Neural progenitor cell (in vitro differentiated cells): ENCODE results near the gene GGT6. TPM values are rescaled to one million over a fixed set of nuclear protein-coding genes. Genes with fewer than 3 reads are reported as not detected.

Experiments
- DNase-seq: peaks from one replicate; pipeline ENCODE4 v3.0.0-alpha.2; 2016; ENCODE audit warnings: low spot score
- H2AFZ ChIP-seq: fragments of 200-600 bp; sonication (generic); replicated peaks from 2 replicates; pipeline ENCODE4 v1.6.1; 2016; ENCODE audit warnings: antibody characterized with exemption
- H3F3A ChIP-seq: fragments of 200-600 bp; sonication (generic); 2 replicates; pipeline ENCODE4 v1.6.1; 2016; ENCODE audit warnings: antibody characterized with exemption, low read depth
- H3K27ac ChIP-seq: fragments of 200-600 bp; sonication (generic); 2 replicates; pipeline ENCODE4 v1.5.1; 2016; ENCODE audit warnings: mild to moderate bottlenecking
- H3K27me3 ChIP-seq: fragments of 200-600 bp; sonication (generic); 2 replicates; pipeline ENCODE4 v1.6.1; 2016; ENCODE audit warnings: mild to moderate bottlenecking, moderate library complexity
- H3K36me3 ChIP-seq: fragments of 200-600 bp; sonication (generic); 2 replicates; pipeline ENCODE4 v1.5.1; 2016
- H3K4me1 ChIP-seq: fragments of 200-600 bp; sonication (generic); 2 replicates; pipeline ENCODE4 v1.6.1; 2016; ENCODE audit warnings: mixed run types
- H3K4me2 ChIP-seq: fragments of 200-600 bp; sonication (generic); 2 replicates; pipeline ENCODE4 v1.6.1; 2016
- H3K4me3 ChIP-seq: fragments of 200-600 bp; sonication (generic); 2 replicates; pipeline ENCODE4 v1.5.1; 2016
- H3K79me2 ChIP-seq: fragments of 200-600 bp; sonication (generic); 2 replicates; pipeline ENCODE4 v1.6.1; 2016; ENCODE audit warnings: low read depth
- H3K9ac ChIP-seq: fragments of 200-600 bp; sonication (generic); 2 replicates; pipeline ENCODE4 v1.6.1; 2016
- H3K9me3 ChIP-seq: fragments of 200-600 bp; sonication (generic); 2 replicates; pipeline ENCODE4 v1.5.1; 2016; ENCODE audit warnings: low read depth
- H4K20me1 ChIP-seq: fragments of 200-600 bp; sonication (generic); 2 replicates; pipeline ENCODE4 v1.6.1; 2016; ENCODE audit warnings: low read depth
- H3K27ac Mint-ChIP-seq: 3 replicates; pipeline ENCODE4 v1.8.0; 2021; ENCODE audit warnings: mixed read lengths
- H3K27me3 Mint-ChIP-seq: 2 replicates; pipeline ENCODE4 v1.8.0; 2022; ENCODE audit warnings: low read depth, mild to moderate bottlenecking, inconsistent platforms, moderate library complexity, mixed read lengths; ENCODE audit not compliant: insufficient read depth
- H3K36me3 Mint-ChIP-seq: 3 replicates; pipeline ENCODE4 v1.8.0; 2021; ENCODE audit warnings: mixed read lengths
- H3K4me1 Mint-ChIP-seq: 3 replicates; pipeline ENCODE4 v1.8.0; 2021; ENCODE audit warnings: mixed read lengths
- H3K4me3 Mint-ChIP-seq: 3 replicates; pipeline ENCODE4 v1.8.0; 2021; ENCODE audit warnings: mild to moderate bottlenecking, moderate library complexity, mixed read lengths
- H3K9me3 Mint-ChIP-seq: 3 replicates; pipeline ENCODE4 v1.8.0; 2020; ENCODE audit warnings: mixed read lengths
- CTCF ChIP-seq: fragments of 200-600 bp; sonication (generic); IDR thresholded peaks from 2 replicates; pipeline ENCODE4 v1.5.1; 2017; ENCODE audit warnings: antibody characterized with exemption, mild to moderate bottlenecking
- EZH2 ChIP-seq: fragments of 200-600 bp; sonication (generic); IDR thresholded peaks from 2 replicates; pipeline ENCODE4 v1.6.1; 2017; ENCODE audit warnings: antibody characterized with exemption, mild to moderate bottlenecking, moderate library complexity
- EZH2phosphoT487 ChIP-seq: fragments of 200-600 bp; sonication (generic); IDR thresholded peaks from 2 replicates; pipeline ENCODE4 v1.6.1; 2017; ENCODE audit warnings: antibody characterized with exemption
- total RNA-seq: library from RNA; depleted of rRNA; stranded (reverse); fragments of >200 nt; gene quantifications from 2 replicates; pipeline ENCODE4 v1.2.3, GENCODE V29; 2015; ENCODE audit warnings: low replicate concordance

GGT6 gene
- total RNA-seq, 1 donor from 2014 or later: not detected

GRCh38 chr17:4520894-4521600 is 39.3 kb downstream of the GGT6 start:
- DNase-seq: no peak
- Histone ChIP-seq H3K4me1 (peaks cover 19% of the 10 kb centered on the region), H3K9ac (no peak overlapping the region), H3K4me2 (no peak overlapping the region), H3K27ac (no peak overlapping the region), H3F3A (no peaks in the 10 kb centered on the region), H3K9me3 (no peaks in the 10 kb centered on the region), H3K4me3 (no peak overlapping the region), H3K27me3 (peaks cover 5% of the 10 kb centered on the region), H3K36me3 (no peaks in the 10 kb centered on the region), H3K79me2 (no peaks in the 10 kb centered on the region), H2AFZ (no peak overlapping the region), H4K20me1 (no peaks in the 10 kb centered on the region)
- Mint-ChIP-seq H3K4me3 (no peak overlapping the region), H3K4me1 (peaks cover 37% of the 10 kb centered on the region), H3K36me3 (peaks cover 2% of the 10 kb centered on the region), H3K27ac (peak overlapping the region; percentile 35), H3K9me3 (no peaks in the 10 kb centered on the region), H3K27me3 (peaks cover 10% of the 10 kb centered on the region)
- TF ChIP-seq CTCF: no peak
- no peak for TF ChIP-seq EZH2
- TF ChIP-seq EZH2phosphoT487: no peak

- peak overlapping the region; percentile 53 for H3K27ac Mint-ChIP-seq
- H3K27me3 Mint-ChIP-seq: peaks cover 8% of the 10 kb centered on the region
- Histone ChIP-seq H3K9me3 (no peaks in the 10 kb centered on the region), H3K27ac (no peak overlapping the region), H3K4me2 (peak overlapping the region; percentile 10), H3F3A (no peaks in the 10 kb centered on the region), H3K9ac (no peak overlapping the region), H3K4me3 (no peak overlapping the region), H4K20me1 (no peaks in the 10 kb centered on the region), H3K4me1 (peaks cover 21% of the 10 kb centered on the region), H2AFZ (peak overlapping the region; percentile 85), H3K27me3 (no peaks in the 10 kb centered on the region), H3K79me2 (no peaks in the 10 kb centered on the region), H3K36me3 (no peaks in the 10 kb centered on the region)
- DNase-seq: no peak
- no peaks in the 10 kb centered on the region for H3K36me3 Mint-ChIP-seq
- TF ChIP-seq CTCF (no peak), EZH2phosphoT487 (no peak), EZH2 (no peak)
- H3K4me1 Mint-ChIP-seq: peaks cover 35% of the 10 kb centered on the region
- H3K9me3 Mint-ChIP-seq: no peaks in the 10 kb centered on the region
- H3K4me3 Mint-ChIP-seq: no peak overlapping the region
Observed at GRCh38 chr17:4520060-4520893, 40.1 kb downstream of the GGT6 start.

- Histone ChIP-seq H3K9ac (no peak overlapping the region), H2AFZ (peak overlapping the region; percentile 85), H3K27ac (no peak overlapping the region), H3K4me2 (peak overlapping the region; percentile 31), H3K36me3 (no peaks in the 10 kb centered on the region), H3K27me3 (no peaks in the 10 kb centered on the region), H3K79me2 (no peaks in the 10 kb centered on the region), H3K9me3 (no peaks in the 10 kb centered on the region), H3K4me3 (no peak overlapping the region), H3F3A (no peaks in the 10 kb centered on the region), H3K4me1 (peaks cover 30% of the 10 kb centered on the region), H4K20me1 (no peaks in the 10 kb centered on the region)
- H3K9me3 Mint-ChIP-seq: no peaks in the 10 kb centered on the region
- no peak overlapping the region for H3K4me3 Mint-ChIP-seq
- H3K27ac Mint-ChIP-seq: no peak overlapping the region
- DNase-seq: no peak
- peaks cover 35% of the 10 kb centered on the region for H3K4me1 Mint-ChIP-seq
- H3K27me3 Mint-ChIP-seq: peaks cover 6% of the 10 kb centered on the region
- H3K36me3 Mint-ChIP-seq: no peaks in the 10 kb centered on the region
- TF ChIP-seq EZH2 (no peak), EZH2phosphoT487 (no peak), CTCF (no peak)
Observed at GRCh38 chr17:4519361-4519788, 41.0 kb downstream of the GGT6 start.
